Measurements from ENCODE around the gene FOS.
A peak's percentile ranks its signal among the peaks of the same experiment; 100 is the strongest.

The FOS gene

DNA sequence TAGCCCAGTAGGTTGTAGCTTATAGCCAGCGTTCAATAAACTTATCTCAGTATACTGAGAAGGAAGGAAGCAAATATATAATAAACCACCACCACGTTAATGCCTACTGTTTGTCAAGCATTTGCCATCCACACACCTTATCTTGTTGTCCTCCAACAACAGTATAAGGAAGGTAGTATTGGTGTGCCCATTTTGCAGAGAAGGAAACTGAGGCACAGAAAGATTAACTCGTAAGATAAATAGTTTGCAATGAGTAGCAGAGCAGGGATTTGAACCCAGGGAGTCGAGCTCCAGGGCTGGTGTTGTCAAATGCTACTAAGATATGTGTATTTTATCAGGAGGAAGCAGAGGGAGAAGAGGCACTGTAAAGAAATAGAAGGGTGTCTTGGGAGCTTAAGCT is 27.8 kb upstream of the FOS start:
- no peak for DNase-seq (ENCODE audit: low read depth in 2 of 2)

GRCh38 chr14:75252254-75252837 is 26.3 kb upstream of the FOS start:
- no peak for DNase-seq (ENCODE audit: low read depth in 2 of 2)

- no peak for DNase-seq (ENCODE audit: low read depth in 2 of 2)
These were observed 24.2 kb upstream of the FOS start for GRCh38 chr14:75254381-75254822.

- DNase-seq (ENCODE audit: low read depth in 2 of 2), result no peak
These were observed 23.6 kb upstream of the FOS start for GRCh38 chr14:75254901-75255584.

- no peak for DNase-seq (ENCODE audit: low read depth in 2 of 2)
These were observed 20.4 kb upstream of the FOS start for GRCh38 chr14:75258079-75258802.

DNA sequence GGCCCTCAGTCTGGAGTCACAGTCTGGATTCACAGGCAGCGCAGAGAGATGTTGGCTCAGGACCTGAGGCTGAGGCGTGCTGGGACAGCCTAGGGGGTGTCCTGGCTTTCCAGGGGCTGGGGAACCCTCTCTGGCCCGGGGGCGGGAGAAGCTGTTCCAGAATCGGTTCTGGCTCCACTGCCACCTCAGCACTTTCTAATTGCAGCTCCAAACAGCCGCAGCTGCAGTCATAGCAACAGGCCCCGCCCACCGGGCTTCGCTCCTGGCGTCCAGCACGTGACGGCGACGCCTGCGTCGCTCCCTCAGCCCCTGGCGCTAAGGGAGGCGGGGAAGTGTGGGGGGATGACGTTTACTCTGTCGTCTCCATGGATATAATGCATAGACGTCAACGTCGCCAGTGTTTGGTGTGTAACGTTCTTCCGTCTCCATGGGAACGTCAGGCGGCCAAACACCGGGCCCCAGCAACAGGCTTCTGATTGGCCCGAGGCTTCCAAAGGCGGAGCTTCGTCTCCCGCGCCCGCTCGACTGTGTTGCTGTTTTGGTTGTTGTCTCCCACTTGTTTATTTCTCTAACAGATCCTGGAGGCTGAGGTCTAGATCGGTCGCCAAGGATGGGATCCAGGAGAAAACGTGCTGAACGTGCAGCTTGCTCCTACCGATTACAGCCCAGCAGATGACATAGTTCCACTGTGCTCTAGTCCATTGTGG is 19.7 kb upstream of the FOS start:
- DNase-seq (ENCODE audit: low read depth in 2 of 2), result peak; percentile 97 to 98

DNA sequence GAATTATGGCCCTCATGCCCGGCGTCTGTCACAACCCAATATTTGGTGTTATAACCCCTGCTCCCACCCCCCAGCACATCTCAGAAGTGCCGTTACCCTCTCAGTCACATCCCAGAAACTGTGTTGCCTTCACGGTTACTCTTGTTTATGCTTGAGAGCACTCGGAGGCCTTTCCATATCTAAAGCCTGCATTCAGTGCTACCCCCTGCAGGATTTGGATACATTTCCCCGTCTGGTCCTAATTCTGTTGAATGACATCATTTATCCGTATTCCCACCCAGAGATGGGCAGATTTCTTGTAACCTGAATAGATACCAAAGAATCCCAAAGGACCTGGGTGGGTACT is 19.1 kb upstream of the FOS start:
- DNase-seq (ENCODE audit: low read depth in 2 of 2), result no peak

- DNase-seq (ENCODE audit: low read depth in 2 of 2), result no peak
These were observed 18.4 kb upstream of the FOS start for GRCh38 chr14:75260025-75260763.

GRCh38 chr14:75261820-75262219 is 16.8 kb upstream of the FOS start:
- DNase-seq (ENCODE audit: low read depth in 2 of 2), result no peak

GRCh38 chr14:75262641-75263040 is 16.0 kb upstream of the FOS start:
- DNase-seq (ENCODE audit: low read depth in 2 of 2), result no peak

- no peak for DNase-seq (ENCODE audit: low read depth in 2 of 2)
These were observed 14.6 kb upstream of the FOS start for GRCh38 chr14:75264036-75264435.

DNA sequence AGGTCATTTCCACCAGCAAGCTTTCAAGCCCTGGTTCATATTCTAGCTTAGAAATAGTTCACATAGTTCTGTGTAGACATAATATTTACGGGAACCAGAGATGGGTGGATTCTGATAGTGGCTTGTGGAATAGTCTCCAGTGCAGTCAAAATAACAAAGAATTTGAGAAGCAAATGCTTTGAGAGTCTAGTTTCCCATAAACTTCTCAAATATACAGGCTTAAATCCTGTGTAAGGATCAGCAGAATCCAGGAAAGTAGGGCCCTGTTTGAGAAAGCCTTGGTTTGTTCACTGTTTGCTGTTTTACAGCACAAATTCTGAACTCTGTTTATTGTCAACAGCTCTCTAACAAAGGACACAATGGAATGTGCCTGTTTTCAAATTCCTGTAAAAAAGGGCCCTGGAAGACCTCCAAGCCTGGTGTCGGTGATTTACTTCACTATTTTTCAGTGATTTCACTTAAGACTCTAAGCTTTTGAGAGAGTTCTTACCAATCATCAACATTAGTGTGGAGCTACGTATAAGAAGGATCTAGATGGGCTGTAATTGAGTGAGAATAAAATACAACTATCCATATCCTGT is 11.4 kb upstream of the FOS start:
- DNase-seq (ENCODE audit: low read depth in 2 of 2), result no peak

GRCh38 chr14:75268633-75269550 is 9.7 kb upstream of the FOS start:
- DNase-seq (ENCODE audit: low read depth in 2 of 2), result no peak

GRCh38 chr14:75271514-75271913 is 7.1 kb upstream of the FOS start:
- no peak for DNase-seq (ENCODE audit: low read depth in 2 of 2)

GRCh38 chr14:75273272-75274049 is 5.2 kb upstream of the FOS start:
- DNase-seq (ENCODE audit: low read depth in 2 of 2), result no peak

DNA sequence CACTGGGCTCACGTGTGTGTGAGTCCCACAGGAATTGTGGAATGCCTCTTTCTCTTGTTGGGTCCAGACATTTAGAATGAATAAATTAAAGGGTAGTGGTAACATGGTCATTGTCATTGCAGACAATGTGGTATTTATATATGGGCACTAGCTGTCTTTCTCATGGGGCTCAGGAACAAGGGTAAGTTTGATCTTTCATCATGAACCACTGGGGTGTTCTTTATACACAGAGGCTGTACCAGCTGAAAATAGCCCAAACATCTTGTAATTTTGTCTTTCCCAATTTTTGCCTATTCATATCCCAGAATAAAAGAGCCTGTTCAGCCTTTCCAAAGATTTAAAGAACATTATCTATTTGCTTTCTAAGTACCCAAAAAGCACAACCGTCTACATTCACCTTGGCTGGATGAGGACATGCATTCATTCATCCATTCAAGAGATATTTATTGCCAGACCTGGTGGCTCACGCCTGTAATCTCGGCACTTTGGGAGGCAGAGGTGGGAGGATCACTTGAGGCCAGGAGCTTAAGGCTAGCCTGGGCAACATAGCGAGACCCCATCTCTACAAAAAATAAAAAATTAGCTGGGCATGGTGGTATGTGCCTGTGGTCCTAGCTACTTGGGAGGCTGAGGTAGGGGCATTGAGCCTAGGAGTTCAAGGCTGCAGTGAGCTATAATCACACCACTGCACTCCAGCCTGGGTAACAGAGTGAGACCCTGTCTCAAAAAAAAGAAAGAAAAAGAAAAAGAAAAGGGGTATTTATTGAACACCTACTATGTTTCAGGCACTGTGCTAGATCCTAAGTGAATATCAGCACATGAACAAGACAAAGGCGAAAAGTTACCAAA is 4.4 kb upstream of the FOS start:
- no peak for DNase-seq (ENCODE audit: low read depth in 2 of 2)

GRCh38 chr14:75274899-75275569 is 3.6 kb upstream of the FOS start:
- DNase-seq (ENCODE audit: low read depth in 2 of 2), result no peak

GRCh38 chr14:75275598-75275997 is 3.0 kb upstream of the FOS start:
- DNase-seq (ENCODE audit: low read depth in 2 of 2), result no peak

All from stimulated activated CD8-positive, alpha-beta memory T cell treated with anti-CD3 and anti-CD28 coated beads, Interleukin-15, amount 100 ng/mL, for 48 hours (primary cell).